Esophagus squamous epithelium (tissue), 4 donors: Measurements from ENCODE around the gene ARID3A.

Experiments
- POLR2A ChIP-seq, 4 donors: fragments of 450-650 bp; IDR thresholded peaks; one replicate each; pipeline ENCODE4 v1.6.1; 2017; ENCODE audit warnings: antibody characterized with exemption in 4 of 4, mild to moderate bottlenecking in 4 of 4, moderate library complexity in 3 of 4
- TF ChIP-seq, protein P1 (sequence below), 6 experiments: fragments of 450-650 bp in 4 of 6; fragments of 200-600 bp in 2 of 6; sonication (generic) in 2 of 6; IDR thresholded peaks; one replicate each; pipeline ENCODE4 v1.5.1; 2016 to 2019; ENCODE audit warnings: antibody characterized with exemption in 6 of 6, mild to moderate bottlenecking in 4 of 6, moderate library complexity in 4 of 6

DNA sequence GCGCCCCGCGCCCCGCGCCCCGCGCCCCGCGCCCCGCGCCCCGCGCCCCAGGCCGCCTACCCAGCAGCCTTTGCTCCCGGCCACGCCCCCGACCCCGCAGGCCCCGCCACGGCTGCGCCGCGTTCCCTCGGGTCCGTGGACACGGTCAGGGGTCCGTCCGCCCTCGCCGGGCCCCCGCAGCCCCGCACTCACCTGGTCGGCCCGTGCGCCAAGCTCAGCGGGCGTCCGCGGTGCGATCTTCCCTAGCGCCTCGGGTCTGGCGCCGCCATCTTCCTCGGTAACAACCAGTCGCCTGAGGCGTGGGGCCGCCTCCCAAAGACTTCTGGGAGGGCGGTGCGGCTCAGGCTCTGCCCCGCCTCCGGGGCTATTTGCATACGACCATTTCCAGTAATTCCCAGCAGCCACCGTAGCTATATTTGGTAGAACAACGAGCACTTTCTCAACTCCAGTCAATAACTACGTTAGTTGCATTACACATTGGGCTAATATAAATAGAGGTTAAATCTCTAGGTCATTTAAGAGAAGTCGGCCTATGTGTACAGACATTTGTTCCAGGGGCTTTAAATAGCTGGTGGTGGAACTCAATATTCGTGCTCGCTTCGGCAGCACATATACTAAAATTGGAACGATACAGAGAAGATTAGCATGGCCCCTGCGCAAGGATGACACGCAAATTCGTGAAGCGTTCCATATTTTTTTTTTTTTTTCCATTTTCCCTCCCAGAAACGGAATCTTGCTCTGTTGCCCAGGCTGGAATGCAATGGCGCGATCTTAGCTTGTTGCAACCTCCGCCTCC, 32.7 kb upstream of the ARID3A start, which contains the start of the genes MED16 and RNU6-9:
- TF ChIP-seq, protein P1, sequence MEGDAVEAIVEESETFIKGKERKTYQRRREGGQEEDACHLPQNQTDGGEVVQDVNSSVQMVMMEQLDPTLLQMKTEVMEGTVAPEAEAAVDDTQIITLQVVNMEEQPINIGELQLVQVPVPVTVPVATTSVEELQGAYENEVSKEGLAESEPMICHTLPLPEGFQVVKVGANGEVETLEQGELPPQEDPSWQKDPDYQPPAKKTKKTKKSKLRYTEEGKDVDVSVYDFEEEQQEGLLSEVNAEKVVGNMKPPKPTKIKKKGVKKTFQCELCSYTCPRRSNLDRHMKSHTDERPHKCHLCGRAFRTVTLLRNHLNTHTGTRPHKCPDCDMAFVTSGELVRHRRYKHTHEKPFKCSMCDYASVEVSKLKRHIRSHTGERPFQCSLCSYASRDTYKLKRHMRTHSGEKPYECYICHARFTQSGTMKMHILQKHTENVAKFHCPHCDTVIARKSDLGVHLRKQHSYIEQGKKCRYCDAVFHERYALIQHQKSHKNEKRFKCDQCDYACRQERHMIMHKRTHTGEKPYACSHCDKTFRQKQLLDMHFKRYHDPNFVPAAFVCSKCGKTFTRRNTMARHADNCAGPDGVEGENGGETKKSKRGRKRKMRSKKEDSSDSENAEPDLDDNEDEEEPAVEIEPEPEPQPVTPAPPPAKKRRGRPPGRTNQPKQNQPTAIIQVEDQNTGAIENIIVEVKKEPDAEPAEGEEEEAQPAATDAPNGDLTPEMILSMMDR (IDR thresholded peaks at IDR 0.05): peak in 1 of 6 experiments; percentile 20
- TF ChIP-seq POLR2A (IDR thresholded peaks at IDR 0.05): peak in 3 of 4 donors; percentile 44 to 73 (median 61)
